HCT116 (cell line): ENCODE data around the gene GRIN2A. TPM values are rescaled to one million over a fixed set of nuclear protein-coding genes. Genes with fewer than 3 reads are reported as not detected.

Source experiments
- ATAC-seq: fragments of 200-7000 bp; cut with Tn5 transposase; 2 replicates; pipeline ENCODE4 v1.9.1; 2020; ENCODE audit warnings: mild to moderate bottlenecking, moderate library complexity
- BruUV-seq: library from RNA; stranded (reverse); fragments of 400-500 nt; replicated peaks from 2 replicates; lab custom pipeline; 2021; lab: Mats Ljungman, UMichigan
- CTCF ChIA-PET: fragments of 300-600 bp; sonication (Branson Sonifier 250); formaldehyde crosslinking; loops from one replicate; lab custom pipeline; 2021; ENCODE audit warnings: antibody characterized with exemption; lab: Charles Lee
- POLR2A ChIA-PET: fragments of 300-600, 350-600 bp; sonication (Branson Sonifier 250); formaldehyde crosslinking; loops from one replicate; lab custom pipeline; 2021; ENCODE audit warnings: antibody characterized with exemption; lab: Charles Lee
- RAD21 ChIA-PET, 2 experiments: fragments of 300-600 bp; sonication (Branson Sonifier 250); formaldehyde crosslinking; loops; one replicate each; lab custom pipeline; 2023; ENCODE audit warnings: low total read pairs in 2 of 2; ENCODE audit not compliant: uncharacterized antibody in 2 of 2, unreplicated experiment in 2 of 2, low non-redundant PET in 1 of 2; lab: Charles Lee
- DNase-seq: peaks from one replicate; pipeline ENCODE4 v3.0.0-alpha.2; 2010; ENCODE audit warnings: low read depth, low spot score
- H2AFZ ChIP-seq: fragments of 200-600 bp; shearing (Covaris generic), sonication (generic); 2 replicates; pipeline ENCODE4 v1.6.1; 2017; ENCODE audit warnings: low read depth, mixed run types, mixed read lengths, antibody characterized with exemption, low read length; ENCODE audit not compliant: poor library complexity, severe bottlenecking
- H3K27ac ChIP-seq: 2 replicates; pipeline ENCODE4 v1.5.1; 2012; ENCODE audit warnings: low read depth, low read length
- H3K27me3 ChIP-seq: fragments of 200-600 bp; sonication (generic); 2 replicates; pipeline ENCODE4 v1.6.1; 2016; ENCODE audit warnings: mixed run types, low read length, mixed read lengths; ENCODE audit not compliant: insufficient read depth
- H3K36me3 ChIP-seq, 2 experiments: fragments of 200-500 bp in 1 of 2; fragments of 200-600 bp in 1 of 2; sonication (Bioruptor generic) in 1 of 2; sonication (generic) in 1 of 2; 2 replicates each; pipeline versions ENCODE4 v1.5.1 to v1.6.1; 2014 to 2016; ENCODE audit warnings: low read length in 2 of 2, inconsistent platforms in 1 of 2, mixed read lengths in 1 of 2, mixed run types in 1 of 2; ENCODE audit not compliant: insufficient read depth in 2 of 2, control insufficient read depth in 1 of 2
- H3K4me1 ChIP-seq, 2 experiments: fragments of 200-600 bp in 1 of 2; sonication (generic) in 1 of 2; 2 replicates each; pipeline versions ENCODE4 v1.5.1 to v1.6.1; 2012 to 2017; ENCODE audit warnings: low read length in 2 of 2, inconsistent platforms in 1 of 2, mild to moderate bottlenecking in 1 of 2, mixed read lengths in 1 of 2, mixed run types in 1 of 2, moderate library complexity in 1 of 2; ENCODE audit not compliant: insufficient read depth in 2 of 2, control insufficient read depth in 1 of 2
- H3K4me2 ChIP-seq: fragments of 200-600 bp; sonication (generic); 2 replicates; pipeline ENCODE4 v1.6.1; 2017; ENCODE audit warnings: mixed run types, low read length, mixed read lengths
- H3K4me3 ChIP-seq, 2 experiments: fragments of 200-600 bp in 1 of 2; sonication (generic) in 1 of 2; replicated peaks in 1 of 2; 2 replicates each; pipeline ENCODE4 v1.5.1; 2011 to 2016; ENCODE audit warnings: low read length in 2 of 2, control low read depth in 1 of 2, low read depth in 1 of 2, mild to moderate bottlenecking in 1 of 2, mixed read lengths in 1 of 2, mixed run types in 1 of 2
- H3K79me2 ChIP-seq: fragments of 200-600 bp; sonication (generic); 2 replicates; pipeline ENCODE4 v1.6.1; 2017; ENCODE audit warnings: mild to moderate bottlenecking, mixed run types, low read length, moderate library complexity, mixed read lengths; ENCODE audit not compliant: insufficient read depth
- H3K9ac ChIP-seq: fragments of 200-600 bp; sonication (generic); 2 replicates; pipeline ENCODE4 v1.6.1; 2016; ENCODE audit warnings: low read length, mixed read lengths
- H3K9me2 ChIP-seq: fragments of 200-600 bp; sonication (generic), shearing (Covaris generic); 2 replicates; pipeline ENCODE4 v1.6.1; 2017; ENCODE audit warnings: mixed run types, mild to moderate bottlenecking, moderate library complexity; ENCODE audit not compliant: insufficient read depth
- H3K9me3 ChIP-seq, 2 experiments: fragments of 200-500 bp in 1 of 2; fragments of 200-600 bp in 1 of 2; sonication (Bioruptor generic) in 1 of 2; sonication (generic) in 1 of 2; 2 replicates each; pipeline ENCODE4 v1.6.1; 2014 to 2017; ENCODE audit warnings: low read length in 2 of 2, mixed read lengths in 2 of 2, inconsistent platforms in 1 of 2, low read depth in 1 of 2, mild to moderate bottlenecking in 1 of 2, mixed run types in 1 of 2, moderate library complexity in 1 of 2; ENCODE audit not compliant: control insufficient read depth in 1 of 2, insufficient read depth in 1 of 2
- H4K20me1 ChIP-seq: fragments of 200-600 bp; sonication (generic), shearing (Covaris generic); 2 replicates; pipeline ENCODE4 v1.6.1; 2017; ENCODE audit warnings: mixed run types, mild to moderate bottlenecking, moderate library complexity; ENCODE audit not compliant: insufficient read depth
- CEBPB ChIP-seq: IDR thresholded peaks from 2 replicates; pipeline ENCODE4 v1.6.1; 2012; ENCODE audit warnings: low read depth
- EGR1 ChIP-seq: IDR thresholded peaks from 2 replicates; pipeline ENCODE4 v1.6.1; 2012; ENCODE audit warnings: low read depth
- EZH2 ChIP-seq: fragments of 200-600 bp; sonication (generic); IDR thresholded peaks from 2 replicates; pipeline ENCODE4 v1.6.1; 2017; ENCODE audit warnings: antibody characterized with exemption, mixed run types
- EZH2phosphoT487 ChIP-seq: fragments of 200-600 bp; IDR thresholded peaks from 2 replicates; pipeline ENCODE4 v1.6.1; 2018; ENCODE audit warnings: antibody characterized with exemption, borderline replicate concordance
- FOSL1 ChIP-seq: IDR thresholded peaks from 2 replicates; pipeline ENCODE4 v1.6.1; 2012; ENCODE audit warnings: low read depth
- JUND ChIP-seq: IDR thresholded peaks from 2 replicates; pipeline ENCODE4 v1.6.1; 2012
- RAD21 ChIP-seq: IDR thresholded peaks from 2 replicates; pipeline ENCODE4 v1.6.1; 2012; ENCODE audit warnings: low read depth, mild to moderate bottlenecking
- SIN3A ChIP-seq: IDR thresholded peaks from 2 replicates; pipeline ENCODE4 v1.6.1; 2012; ENCODE audit warnings: low read depth
- SP1 ChIP-seq: IDR thresholded peaks from 2 replicates; pipeline ENCODE4 v1.6.1; 2012; ENCODE audit warnings: low read depth
- SRF ChIP-seq: IDR thresholded peaks from 2 replicates; pipeline ENCODE4 v1.6.1; 2012; ENCODE audit warnings: low read depth
- TCF7L2 ChIP-seq: IDR thresholded peaks from 2 replicates; pipeline ENCODE4 v1.7.0; 2011; ENCODE audit warnings: borderline replicate concordance, inconsistent platforms; ENCODE audit not compliant: insufficient read depth, insufficient read length; ENCODE audit errors: extremely low read depth
- YY1 ChIP-seq: IDR thresholded peaks from 2 replicates; pipeline ENCODE4 v1.6.1; 2011; ENCODE audit warnings: low read length, low read depth, moderate library complexity, mild to moderate bottlenecking; ENCODE audit not compliant: insufficient replicate concordance; ENCODE audit errors: extremely low read depth
- ZNF274 ChIP-seq: fragments of 200-500 bp; sonication (Bioruptor generic); IDR thresholded peaks from 2 replicates; pipeline ENCODE4 v1.6.1; 2014; ENCODE audit warnings: mild to moderate bottlenecking, low read depth, low read length, inconsistent platforms
- intact Hi-C: fragments of 100-400 bp; cut with micrococcal nuclease; formaldehyde crosslinking; loops from 2 replicates; pipeline ENCODE4 v1.10.0; 2022
- total RNA-seq: library from RNA; stranded (reverse); gene quantifications from one replicate; pipeline ENCODE4 v1.2.1, GENCODE V29; 2021; ENCODE audit not compliant: unreplicated experiment
- TF ChIP-seq, protein P1 (sequence below): IDR thresholded peaks from 2 replicates; pipeline ENCODE4 v1.6.1; 2012
- TF ChIP-seq, protein P2 (sequence below): IDR thresholded peaks from 2 replicates; pipeline ENCODE4 v1.6.1; 2011; ENCODE audit warnings: mild to moderate bottlenecking, low read length, moderate library complexity; ENCODE audit not compliant: insufficient replicate concordance; ENCODE audit errors: extremely low read depth

Gene GRIN2A
- total RNA-seq, 1 experiment from 2014 or later: 0.02 TPM

DNA sequence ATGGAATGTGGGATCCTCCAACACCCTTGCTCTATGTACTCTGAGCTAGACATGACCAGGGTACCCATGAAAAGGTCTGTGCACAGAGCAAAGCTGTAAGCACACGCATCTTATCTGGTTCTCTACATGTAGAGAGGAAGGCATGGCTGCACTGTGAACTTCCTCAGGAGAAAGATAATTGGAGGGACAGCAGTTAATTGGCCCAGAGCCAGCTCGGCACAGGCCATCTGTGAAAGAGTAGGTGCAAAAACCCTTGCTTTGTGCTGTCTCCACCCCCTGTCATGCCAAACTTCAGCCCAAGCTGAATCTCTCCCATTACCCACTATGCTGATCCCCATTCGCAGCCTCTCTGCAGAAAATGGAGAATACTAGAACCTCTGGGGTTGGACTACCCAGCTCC, 241.0 kb downstream of the GRIN2A start:
- Histone ChIP-seq H3K9ac (no peak overlapping the region), H3K4me1 (no peaks in the 10 kb centered on the region), H3K27me3 (peaks cover 26% of the 10 kb centered on the region), H3K9me2 (no peaks in the 10 kb centered on the region), H2AFZ (no peak overlapping the region), H3K36me3 (no peaks in the 10 kb centered on the region), H3K4me3 (no peak overlapping the region), H4K20me1 (no peaks in the 10 kb centered on the region), H3K79me2 (no peaks in the 10 kb centered on the region), H3K4me2 (no peak overlapping the region), H3K27ac (no peak overlapping the region), H3K9me3 (no peaks in the 10 kb centered on the region)
- CTCF ChIA-PET: no interaction called here
- no peak for ATAC-seq
- TF ChIP-seq, protein P1, sequence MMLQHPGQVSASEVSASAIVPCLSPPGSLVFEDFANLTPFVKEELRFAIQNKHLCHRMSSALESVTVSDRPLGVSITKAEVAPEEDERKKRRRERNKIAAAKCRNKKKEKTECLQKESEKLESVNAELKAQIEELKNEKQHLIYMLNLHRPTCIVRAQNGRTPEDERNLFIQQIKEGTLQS: no peak
- TF ChIP-seq EZH2phosphoT487 (no peak), EGR1 (no peak), JUND (no peak), YY1 (no peak), SIN3A (no peak), RAD21 (no peak), SRF (no peak), SP1 (no peak), EZH2 (no peak), CEBPB (no peak), ZNF274 (no peak), FOSL1 (no peak), TCF7L2 (no peak)
- TF ChIP-seq, protein P2, sequence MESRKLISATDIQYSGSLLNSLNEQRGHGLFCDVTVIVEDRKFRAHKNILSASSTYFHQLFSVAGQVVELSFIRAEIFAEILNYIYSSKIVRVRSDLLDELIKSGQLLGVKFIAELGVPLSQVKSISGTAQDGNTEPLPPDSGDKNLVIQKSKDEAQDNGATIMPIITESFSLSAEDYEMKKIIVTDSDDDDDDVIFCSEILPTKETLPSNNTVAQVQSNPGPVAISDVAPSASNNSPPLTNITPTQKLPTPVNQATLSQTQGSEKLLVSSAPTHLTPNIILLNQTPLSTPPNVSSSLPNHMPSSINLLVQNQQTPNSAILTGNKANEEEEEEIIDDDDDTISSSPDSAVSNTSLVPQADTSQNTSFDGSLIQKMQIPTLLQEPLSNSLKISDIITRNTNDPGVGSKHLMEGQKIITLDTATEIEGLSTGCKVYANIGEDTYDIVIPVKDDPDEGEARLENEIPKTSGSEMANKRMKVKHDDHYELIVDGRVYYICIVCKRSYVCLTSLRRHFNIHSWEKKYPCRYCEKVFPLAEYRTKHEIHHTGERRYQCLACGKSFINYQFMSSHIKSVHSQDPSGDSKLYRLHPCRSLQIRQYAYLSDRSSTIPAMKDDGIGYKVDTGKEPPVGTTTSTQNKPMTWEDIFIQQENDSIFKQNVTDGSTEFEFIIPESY: no peak
- RAD21 ChIA-PET: no interaction called here
- DNase-seq: no peak
- BruUV-seq: no TSS peak
- POLR2A ChIA-PET: no interaction called here
- intact Hi-C loops: no loop called here
